GM21529 (cell line): ENCODE results near the gene CARM1.
A peak's percentile ranks its signal among the peaks of the same experiment; 100 is the strongest.
"Not testable (repeated sequence)": the region's sequence is repeated elsewhere in the genome, so short reads cannot be mapped to it uniquely, and the experiment has no call there.

Source experiments
- ATAC-seq: cut with Tn5 transposase; IDR thresholded peaks from one replicate; pipeline ENCODE4 v1.9.1; 2021; ENCODE audit not compliant: unreplicated experiment

Gene CARM1

DNA sequence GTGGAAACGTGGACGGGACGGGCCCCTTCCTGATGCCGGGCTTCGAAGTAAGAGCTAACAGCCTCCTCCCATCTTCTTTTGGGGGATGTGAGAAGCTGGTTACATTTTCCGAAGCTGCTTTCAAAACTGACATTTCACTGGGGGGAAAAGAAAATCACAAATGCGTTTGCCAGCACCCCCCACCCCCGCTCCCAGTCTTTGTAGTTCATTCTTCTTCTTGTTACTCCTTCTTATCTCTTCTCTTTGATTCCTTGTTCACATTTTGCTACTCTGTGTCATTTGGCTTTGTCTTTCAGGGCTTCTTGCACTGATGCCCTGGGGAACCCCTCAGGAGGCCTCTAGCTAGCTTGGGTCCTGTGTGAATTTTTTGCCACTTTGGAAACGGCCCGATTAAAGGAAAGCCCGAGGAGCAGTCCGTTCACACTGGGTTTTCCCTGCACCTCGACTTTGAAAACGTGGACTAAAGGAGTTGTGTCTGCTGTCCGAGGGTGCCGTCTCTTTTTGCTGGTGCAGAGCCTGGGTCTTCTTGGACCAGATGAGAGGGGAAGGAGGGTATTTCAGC is 1.3 kb downstream of the CARM1 start:
- ATAC-seq = no peak

- ATAC-seq = no peak
Measured at GRCh38 chr19:10874024-10874423, 2.7 kb downstream of the CARM1 start.

DNA sequence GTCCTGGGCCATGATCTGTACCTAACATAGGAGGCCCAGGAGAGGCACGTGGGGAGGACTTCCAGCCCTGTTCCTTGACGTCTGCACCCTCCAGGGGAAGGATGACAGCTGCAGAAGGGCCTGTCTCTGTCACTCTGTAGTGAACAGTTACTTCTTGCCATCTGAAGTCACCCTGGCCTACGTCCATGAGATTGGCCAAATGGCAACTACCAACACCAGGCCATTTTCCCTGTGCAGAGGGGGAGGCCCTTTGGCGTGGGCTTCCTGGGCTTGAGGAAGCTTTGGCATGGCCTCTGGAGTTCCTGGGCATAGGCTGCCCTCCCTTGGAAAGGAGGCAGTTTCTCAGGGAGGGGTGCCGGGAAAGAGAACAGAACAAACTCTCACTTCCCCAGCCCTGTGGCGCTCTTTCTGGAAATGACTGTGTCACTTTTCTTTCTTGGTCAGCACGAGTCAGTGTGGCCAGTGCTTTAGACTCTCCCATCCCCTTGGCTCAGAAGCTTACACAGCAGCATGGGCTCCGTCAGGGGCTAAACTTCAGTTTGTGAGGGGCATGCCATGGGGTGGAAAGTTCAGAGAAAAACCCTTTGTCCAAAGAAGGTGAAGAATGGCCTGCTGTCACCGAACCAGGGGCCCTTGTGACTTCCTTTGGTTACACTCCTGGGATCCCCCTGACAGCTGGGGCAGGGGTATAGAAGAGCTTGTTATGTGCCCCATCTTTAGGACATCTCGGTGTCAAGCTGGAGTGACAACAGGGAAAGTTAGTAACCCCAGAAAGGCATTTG is 5.3 kb downstream of the CARM1 start:
- peak; percentile 45 for ATAC-seq

GRCh38 chr19:10877608-10878007 is 6.3 kb downstream of the CARM1 start:
- not testable (repeated sequence) for ATAC-seq

DNA sequence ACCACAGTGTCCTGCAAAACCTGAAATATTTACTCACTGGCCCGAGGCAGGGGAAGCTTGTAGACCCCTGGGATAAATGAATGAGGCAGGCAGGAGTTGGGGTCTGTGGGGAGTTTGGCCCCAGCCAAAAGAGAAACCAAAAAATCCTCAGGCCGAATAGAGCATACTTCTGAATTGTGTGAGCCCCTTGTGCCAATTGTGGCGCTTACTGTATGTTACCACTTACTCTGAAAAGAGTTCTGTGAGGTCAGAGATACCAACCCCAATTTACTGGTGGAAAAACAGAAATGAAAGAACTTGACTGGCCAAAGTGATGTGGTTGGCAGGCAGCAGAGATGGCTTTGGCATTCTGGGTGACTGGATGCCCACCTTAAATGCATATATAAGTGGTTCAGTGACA is 6.9 kb downstream of the CARM1 start:
- no peak for ATAC-seq

GRCh38 chr19:10881403-10882107 is 10.2 kb downstream of the CARM1 start:
- no peak for ATAC-seq

- ATAC-seq = no peak
Measured at GRCh38 chr19:10882108-10882457, 10.7 kb downstream of the CARM1 start.

GRCh38 chr19:10884274-10884673 is 12.9 kb downstream of the CARM1 start:
- no peak for ATAC-seq

DNA sequence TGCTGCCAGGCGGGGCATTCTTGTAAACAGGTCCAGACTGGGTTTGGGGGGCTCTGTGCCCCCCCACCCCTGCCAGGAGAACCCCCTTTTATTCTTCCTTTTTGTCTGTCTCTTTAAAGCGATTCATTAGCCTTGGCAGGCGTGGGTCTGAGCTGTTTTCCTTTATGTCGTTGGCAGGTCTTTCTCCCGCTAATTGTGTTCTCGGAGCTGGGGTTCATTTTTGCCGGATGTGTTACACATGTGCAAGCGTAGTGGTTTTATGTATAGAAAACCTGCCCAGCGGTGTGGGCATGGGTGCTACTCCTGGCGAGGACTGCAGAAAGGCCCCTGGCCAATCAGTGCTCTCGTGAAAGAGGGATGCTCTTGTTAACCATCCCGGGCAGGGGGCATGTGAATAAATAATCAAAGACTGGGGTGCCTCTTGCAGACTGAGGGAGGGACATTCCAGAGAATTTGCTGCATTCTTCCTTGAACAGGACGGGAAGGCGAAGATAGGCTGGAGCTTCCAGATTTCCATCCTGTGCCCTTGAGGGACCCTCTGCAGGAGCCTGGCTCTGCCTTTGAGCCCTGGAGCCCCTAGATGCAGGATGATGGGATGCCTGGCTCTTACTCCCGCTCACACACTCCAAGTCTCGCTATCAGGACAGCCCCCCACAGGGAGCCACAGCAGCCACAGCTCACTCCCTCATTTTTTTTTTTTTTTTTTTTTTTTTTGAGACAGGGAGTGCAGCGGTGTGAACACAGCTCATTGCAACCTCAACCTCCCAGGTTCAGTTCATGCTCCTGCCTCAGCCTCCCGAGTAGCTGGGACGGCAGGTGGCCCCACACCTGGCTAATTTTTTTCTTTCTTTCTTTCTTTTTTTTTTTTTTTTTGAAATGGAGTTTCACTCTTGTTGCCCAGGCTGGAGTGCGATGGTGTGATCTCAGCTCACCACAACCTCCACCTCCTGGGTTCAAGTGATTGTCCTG is 14.1 kb downstream of the CARM1 start:
- ATAC-seq = no peak

GRCh38 chr19:10887616-10888367 is 16.4 kb downstream of the CARM1 start:
- no peak for ATAC-seq

DNA sequence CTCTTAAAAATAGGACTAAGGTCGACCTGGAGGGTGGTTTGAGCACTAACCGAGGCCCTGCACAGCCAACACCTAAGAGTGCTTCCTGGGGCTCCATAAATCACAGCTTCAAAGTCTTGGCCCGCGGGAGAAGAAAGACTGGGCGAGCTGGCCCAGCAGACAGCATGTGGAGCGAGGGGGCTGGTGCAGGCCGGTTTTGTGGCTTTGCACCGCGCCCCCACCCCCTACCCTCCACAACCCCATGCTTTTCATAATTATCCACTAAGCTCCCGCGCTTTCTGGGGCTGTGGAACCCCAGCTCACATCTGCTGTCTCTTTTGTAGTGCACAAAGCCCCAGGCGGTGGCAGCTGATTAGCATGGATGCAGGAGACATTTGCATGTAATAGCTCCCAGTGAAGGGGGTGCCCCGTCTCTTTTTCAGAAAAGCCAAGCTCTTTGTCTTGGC is 17.1 kb downstream of the CARM1 start:
- ATAC-seq = no peak

GRCh38 chr19:10889880-10890279 is 18.5 kb downstream of the CARM1 start:
- ATAC-seq = no peak

GRCh38 chr19:10891405-10892086 is 20.2 kb downstream of the CARM1 start:
- ATAC-seq = no peak

DNA sequence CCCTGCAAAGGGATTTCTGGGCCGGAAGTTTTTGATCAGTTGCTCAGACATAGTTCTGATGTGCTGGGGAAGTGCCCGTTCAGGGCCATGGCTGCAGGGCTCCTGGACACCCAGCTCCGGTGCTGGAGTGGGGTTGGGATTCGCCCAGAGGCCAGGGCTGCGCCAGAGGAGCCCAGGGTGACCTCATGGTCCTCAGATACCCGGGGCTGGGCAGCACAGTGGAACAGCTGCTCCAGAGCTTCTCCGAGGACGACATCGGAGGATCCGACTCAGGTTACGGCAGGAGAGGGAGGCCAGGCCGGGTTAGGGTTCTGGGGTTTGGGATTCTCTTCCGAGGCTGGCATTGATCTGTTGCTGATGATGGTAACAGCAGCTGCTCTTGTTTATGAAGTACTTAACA is 20.9 kb downstream of the CARM1 start:
- no peak for ATAC-seq

- ATAC-seq = no peak
Measured at GRCh38 chr19:10894911-10895213, 23.5 kb downstream of the CARM1 start.

DNA sequence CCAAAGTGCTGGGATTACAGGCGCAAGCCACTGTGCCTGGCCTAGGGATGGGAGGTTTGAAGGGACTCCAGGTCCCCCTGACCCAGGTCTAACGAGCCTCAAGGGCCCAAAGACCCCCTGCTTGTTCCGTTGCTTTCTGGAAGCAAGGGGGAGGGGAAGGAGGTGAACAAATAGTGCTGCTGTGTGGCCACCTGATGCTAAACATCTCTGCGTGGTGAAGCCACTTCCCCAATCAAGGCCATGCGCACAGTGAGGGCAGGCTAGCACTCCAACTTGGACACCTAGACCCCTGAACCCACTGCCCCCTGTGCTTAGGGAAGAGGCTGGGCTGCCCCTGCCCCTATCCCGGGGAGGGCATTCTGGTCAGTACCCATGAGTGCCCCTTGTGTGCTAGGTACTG is 24.0 kb downstream of the CARM1 start:
- ATAC-seq = no peak

GRCh38 chr19:10895920-10896319 is 24.6 kb downstream of the CARM1 start:
- ATAC-seq = no peak

GRCh38 chr19:10896851-10897526 is 25.6 kb downstream of the CARM1 start:
- ATAC-seq = no peak

- no peak for ATAC-seq
Measured at GRCh38 chr19:10898633-10899032, 27.3 kb downstream of the CARM1 start.
